Measurements from ENCODE around the gene S100A10.
A peak's percentile ranks its signal among the peaks of the same experiment; 100 is the strongest.

Gene S100A10

DNA sequence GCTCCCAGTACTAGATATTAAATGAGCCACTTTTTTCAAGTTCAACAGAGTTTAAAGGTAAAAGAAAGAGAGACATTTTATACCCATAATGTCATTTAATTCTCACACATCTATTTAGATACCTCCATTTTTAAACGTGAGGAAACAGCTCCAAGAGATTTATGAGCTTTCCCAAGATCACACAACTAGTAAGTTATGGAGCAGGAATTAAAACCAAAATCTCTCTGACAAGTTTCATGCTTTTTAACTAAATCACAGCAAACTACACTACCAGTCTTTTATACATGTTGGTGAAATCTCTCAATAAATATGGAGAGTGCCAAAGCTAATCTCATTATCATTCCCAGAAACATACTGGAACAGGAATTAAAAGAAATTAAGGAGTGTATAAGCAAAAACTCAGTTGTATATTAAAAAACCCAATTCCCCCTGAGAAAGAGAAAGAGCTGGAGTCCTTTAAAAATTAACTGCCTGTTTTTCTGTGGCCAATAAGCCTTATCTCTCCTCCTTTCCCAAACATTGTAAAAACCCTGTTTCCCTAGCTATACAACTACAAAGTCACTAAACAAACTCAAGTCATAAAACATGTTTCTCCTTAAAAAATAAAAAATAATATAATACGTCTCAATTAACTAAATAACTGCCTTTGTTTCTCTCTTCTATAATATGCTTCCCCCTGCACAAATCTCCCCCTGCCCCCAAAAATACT, 57.6 kb downstream of the S100A10 start:
- DNase-seq (ENCODE audit: low read depth): no peak

DNA sequence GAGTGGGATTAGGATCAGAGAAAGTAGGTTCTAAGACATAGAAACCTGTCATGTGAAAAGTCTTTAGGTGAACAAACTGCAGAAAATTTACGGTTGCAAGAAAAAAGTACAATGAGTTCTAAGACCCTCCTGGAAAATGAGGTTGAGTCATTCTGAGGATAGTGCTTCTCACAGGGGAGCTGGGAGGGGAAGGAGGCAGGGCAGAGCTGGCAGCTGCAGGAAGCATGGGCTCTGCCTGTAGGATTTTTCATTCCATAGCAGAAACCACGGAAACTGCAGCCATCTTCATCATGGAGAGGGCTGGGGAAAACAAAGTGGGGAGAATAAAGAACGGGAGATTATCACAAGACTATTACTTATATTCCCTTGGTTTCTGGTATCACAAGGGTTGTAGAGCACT, 58.5 kb downstream of the S100A10 start:
- DNase-seq (ENCODE audit: low read depth): no peak

DNA sequence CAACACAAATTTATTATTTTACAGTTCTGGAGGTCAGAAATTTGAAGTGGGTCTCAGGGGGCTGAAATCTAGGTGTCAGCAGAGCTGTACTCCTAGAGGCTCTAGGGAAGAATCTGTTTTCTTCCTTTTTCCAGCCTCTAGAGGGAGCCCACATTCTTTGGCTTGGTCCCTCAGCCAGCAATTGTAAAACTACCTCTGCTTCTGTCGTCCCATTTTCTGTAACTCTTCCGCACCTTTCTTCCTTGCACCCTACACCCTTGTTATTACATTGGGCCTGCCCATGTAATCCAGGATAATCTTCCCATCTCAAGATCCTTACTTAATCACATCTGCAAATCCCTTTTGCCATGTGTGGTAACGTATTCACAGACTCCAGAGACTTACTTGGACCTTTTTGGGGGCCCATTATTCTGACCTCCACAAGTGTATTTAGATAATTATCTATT, 59.6 kb downstream of the S100A10 start:
- DNase-seq (ENCODE audit: low read depth): peak; percentile 32

Measured in activated gamma-delta T cell treated with anti-CD3 and anti-CD28 coated beads, Interleukin-2, amount 50 U/mL, for 16 hours (primary cell).